Measurements from ENCODE around the gene VPS39. TPM values are rescaled to one million over a fixed set of nuclear protein-coding genes. Genes with fewer than 3 reads are reported as not detected.

The VPS39 gene
- total RNA-seq, 2 donors from 2014 or later, result 33.1 to 38.3 TPM

DNA sequence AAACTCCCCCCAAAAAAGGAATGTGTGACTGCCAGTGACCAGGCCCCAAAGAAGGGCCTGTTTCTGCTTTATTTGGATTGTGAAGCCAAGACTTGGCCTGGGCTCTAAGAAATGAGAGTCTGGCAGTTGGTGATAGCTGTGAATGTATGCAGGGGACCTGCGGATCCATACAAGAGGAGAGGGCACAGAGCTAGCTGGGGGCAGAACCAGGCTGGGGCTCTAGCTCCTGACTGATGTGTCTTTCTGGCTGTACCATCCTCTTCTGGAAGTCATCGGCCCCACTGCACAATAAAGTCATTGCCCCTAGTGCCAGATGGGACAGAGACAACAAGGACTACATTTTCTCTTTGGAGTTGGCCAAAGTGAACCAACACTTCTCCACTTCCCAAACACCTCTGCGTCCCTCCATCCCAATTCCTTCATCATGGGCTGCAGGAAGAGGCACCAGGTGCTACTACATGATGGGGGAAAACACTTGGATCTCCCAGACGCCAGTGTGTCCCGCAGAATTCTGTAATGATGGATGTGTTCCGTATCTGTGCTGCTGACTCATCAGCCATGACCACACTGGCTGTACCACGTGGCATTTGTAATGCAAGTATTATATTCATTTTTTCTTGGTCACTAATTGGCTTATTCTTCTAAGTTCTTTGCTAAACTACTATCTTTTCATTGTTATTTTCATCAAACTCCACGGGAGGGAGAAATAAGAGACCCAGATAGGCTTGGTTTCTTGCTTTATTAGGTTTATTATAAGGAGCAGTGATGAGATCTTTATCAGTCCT is 49.9 kb downstream of the VPS39 start:
- no peak overlapping the region for H3K4me3 ChIP-seq
- no peak for DNase-seq (ENCODE audit: low spot score)
- peaks cover 40% of the 10 kb centered on the region for H3K36me3 ChIP-seq
- H3K27ac ChIP-seq, result peak overlapping the region; percentile 76 to 78
- H3K27me3 ChIP-seq, result no peaks in the 10 kb centered on the region
- peaks cover 0 to 35% of the 10 kb centered on the region in 2 donors for H3K4me1 ChIP-seq
- no peaks in the 10 kb centered on the region for H3K9me3 ChIP-seq
- TF ChIP-seq, protein P1, sequence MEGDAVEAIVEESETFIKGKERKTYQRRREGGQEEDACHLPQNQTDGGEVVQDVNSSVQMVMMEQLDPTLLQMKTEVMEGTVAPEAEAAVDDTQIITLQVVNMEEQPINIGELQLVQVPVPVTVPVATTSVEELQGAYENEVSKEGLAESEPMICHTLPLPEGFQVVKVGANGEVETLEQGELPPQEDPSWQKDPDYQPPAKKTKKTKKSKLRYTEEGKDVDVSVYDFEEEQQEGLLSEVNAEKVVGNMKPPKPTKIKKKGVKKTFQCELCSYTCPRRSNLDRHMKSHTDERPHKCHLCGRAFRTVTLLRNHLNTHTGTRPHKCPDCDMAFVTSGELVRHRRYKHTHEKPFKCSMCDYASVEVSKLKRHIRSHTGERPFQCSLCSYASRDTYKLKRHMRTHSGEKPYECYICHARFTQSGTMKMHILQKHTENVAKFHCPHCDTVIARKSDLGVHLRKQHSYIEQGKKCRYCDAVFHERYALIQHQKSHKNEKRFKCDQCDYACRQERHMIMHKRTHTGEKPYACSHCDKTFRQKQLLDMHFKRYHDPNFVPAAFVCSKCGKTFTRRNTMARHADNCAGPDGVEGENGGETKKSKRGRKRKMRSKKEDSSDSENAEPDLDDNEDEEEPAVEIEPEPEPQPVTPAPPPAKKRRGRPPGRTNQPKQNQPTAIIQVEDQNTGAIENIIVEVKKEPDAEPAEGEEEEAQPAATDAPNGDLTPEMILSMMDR (IDR thresholded peaks at IDR 0.05), result no peak

DNA sequence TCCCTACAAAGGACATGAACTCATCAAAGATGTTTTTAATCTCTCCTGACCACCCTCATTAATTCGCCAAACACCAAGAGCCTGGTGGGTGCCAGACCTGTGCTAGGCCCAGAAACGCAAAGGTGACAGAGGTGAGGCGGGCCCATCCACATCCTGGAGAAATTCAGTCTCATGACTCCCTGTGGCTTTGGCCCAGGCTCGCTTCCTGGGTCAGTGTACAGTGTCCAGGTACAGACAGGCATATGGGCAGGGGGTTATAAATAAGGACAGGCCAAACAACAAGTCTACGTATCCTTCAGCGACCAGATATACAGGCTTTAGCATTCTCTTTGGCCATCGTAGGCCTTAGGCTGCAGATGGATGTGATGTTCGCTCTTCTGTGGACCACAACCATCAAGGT is 50.7 kb downstream of the VPS39 start:
- H3K4me1 ChIP-seq, result peaks cover 0 to 35% of the 10 kb centered on the region in 2 donors
- H3K4me3 ChIP-seq, result no peak overlapping the region
- no peaks in the 10 kb centered on the region for H3K9me3 ChIP-seq
- H3K36me3 ChIP-seq, result peaks cover 32% of the 10 kb centered on the region
- H3K27ac ChIP-seq, result no peak overlapping the region
- no peaks in the 10 kb centered on the region for H3K27me3 ChIP-seq
- no peak for DNase-seq (ENCODE audit: low spot score)
- TF ChIP-seq, protein P1 (IDR thresholded peaks at IDR 0.05), result no peak

DNA sequence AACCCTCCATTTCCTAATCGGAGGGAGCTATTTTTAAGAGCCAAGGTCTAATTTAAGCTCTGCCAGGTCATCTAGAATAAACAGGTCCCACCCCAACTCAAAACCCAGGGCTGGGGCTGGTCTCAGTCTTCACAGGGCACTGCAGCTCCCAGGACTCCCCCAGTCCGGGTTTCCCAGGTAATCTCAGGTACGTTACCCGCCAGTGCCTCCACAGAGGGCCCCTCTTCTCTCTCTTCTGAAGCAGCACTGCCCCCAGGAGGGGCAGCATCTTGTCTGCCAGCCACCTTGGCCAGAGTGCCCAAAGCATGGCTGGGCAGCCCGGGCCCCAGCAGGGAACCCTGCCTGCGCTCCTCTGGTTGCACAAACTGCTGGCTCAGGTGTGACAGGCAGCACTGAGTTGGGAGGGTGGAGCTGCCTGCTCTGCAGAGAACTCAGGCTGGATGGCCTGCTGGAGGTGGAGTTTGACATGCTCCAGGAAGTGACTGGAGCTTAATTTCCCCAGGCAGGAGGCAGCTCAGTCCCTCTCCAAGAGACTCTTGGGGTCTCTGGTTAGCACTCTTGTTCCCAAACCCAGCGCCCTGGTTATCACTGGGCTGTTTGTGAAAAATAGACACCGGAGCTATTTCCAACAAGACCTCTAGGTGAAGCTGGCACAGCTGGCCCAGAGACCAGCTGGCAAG is 51.7 kb downstream of the VPS39 start, which contains the start of gene PLA2G4F:
Gene PLA2G4F (minus strand): TSS at position 394 of the 680 bp plus-strand sequence. CDS start 87 bp downstream, at position 307.
- Histone ChIP-seq H3K27ac (peak within 1 kb of the TSS; percentile 57 to 67), H3K4me3 (no peak within 1 kb of the TSS), H3K36me3 (peaks cover 22% of the 10 kb centered on the region), H3K27me3 (no peaks in the 10 kb centered on the region), H3K9me3 (no peaks in the 10 kb centered on the region), H3K4me1 (peaks cover 0 to 43% of the 10 kb centered on the region in 2 donors)
- TF ChIP-seq, protein P1 (IDR thresholded peaks at IDR 0.05), result no peak
- no peak for DNase-seq (ENCODE audit: low spot score)

DNA sequence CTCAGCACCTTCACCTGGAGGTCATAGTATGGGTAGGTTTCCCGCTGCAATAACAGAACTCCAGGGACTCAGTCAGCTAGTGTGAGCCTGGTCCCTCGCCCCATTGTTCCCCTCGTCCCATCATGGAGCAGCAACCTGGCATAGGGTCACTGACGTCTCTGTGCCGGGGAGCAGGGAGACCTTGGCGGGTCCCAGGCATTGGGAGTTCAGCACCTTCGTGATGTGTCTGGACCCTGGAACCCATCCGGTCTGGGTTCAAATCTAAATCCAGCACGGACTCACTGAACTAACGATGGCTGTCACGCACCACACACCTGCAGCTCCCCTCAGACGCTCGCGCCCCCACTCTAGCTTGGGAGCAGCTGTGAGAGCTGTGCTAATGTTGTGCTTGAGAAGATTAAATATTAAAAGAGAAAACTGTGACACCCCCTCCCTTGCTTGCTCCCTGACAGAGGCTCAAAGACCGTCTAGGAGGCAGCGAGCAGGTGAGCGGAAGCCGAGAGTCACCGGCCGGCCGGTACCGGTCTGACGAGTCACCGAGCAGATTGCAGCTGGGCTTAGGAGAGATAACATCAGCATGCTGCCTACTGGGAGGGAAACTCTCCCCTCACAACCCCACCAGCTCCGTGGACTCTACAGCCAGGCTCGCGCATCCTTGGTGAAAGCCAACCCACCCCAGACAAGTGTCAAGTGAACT is 52.4 kb downstream of the VPS39 start:
- H3K4me3 ChIP-seq, result no peak overlapping the region
- peaks cover 15% of the 10 kb centered on the region for H3K36me3 ChIP-seq
- H3K4me1 ChIP-seq, result peaks cover 0 to 46% of the 10 kb centered on the region in 2 donors
- no peaks in the 10 kb centered on the region for H3K27me3 ChIP-seq
- peak overlapping the region; percentile 57 to 67 for H3K27ac ChIP-seq
- H3K9me3 ChIP-seq, result no peaks in the 10 kb centered on the region
- no peak for DNase-seq (ENCODE audit: low spot score)
- TF ChIP-seq, protein P1 (IDR thresholded peaks at IDR 0.05), result no peak

DNA sequence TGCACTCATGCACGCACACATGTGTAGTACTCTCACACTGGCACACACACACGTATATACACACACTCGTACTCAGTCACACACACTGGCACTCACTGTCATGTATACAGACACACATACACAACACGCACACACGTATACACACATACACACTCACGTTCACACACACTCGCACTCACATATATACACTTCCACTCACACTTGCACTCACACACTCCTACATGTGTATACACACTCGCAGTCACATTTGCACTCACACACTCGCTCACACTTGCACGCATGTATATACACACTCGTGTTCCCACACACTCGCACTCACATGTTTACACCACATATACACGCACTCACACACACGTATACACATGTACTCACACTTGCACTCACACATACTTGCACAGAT is 53.1 kb downstream of the VPS39 start:
- H3K4me3 ChIP-seq, result no peak overlapping the region
- peaks cover 0 to 44% of the 10 kb centered on the region in 2 donors for H3K4me1 ChIP-seq
- no peak overlapping the region for H3K27ac ChIP-seq
- no peak for DNase-seq (ENCODE audit: low spot score)
- H3K36me3 ChIP-seq, result peaks cover 8% of the 10 kb centered on the region
- no peaks in the 10 kb centered on the region for H3K27me3 ChIP-seq
- no peaks in the 10 kb centered on the region for H3K9me3 ChIP-seq
- TF ChIP-seq, protein P1 (IDR thresholded peaks at IDR 0.05), result no peak

Measured in right atrium auricular region (tissue), 2 donors.